Muscle of arm (tissue), 12 donors: ENCODE results near the gene WFIKKN1. TPM values are rescaled to one million over a fixed set of nuclear protein-coding genes. Genes with fewer than 3 reads are reported as not detected.
A peak's percentile ranks its signal among the peaks of the same experiment; 100 is the strongest.

Experiments used
- DNase-seq: peaks from one replicate; pipeline ENCODE4 v3.0.0-alpha.2; 2013
- polyA plus RNA-seq, 12 donors: library from polyadenylated mRNA; unstranded; fragments of 120-200 nt; gene quantifications; one replicate each; pipeline ENCODE4 v1.2.1, GENCODE V29; 2013; ENCODE audit not compliant: insufficient read length in 12 of 12

Gene WFIKKN1
- polyA plus RNA-seq, 12 donors, result 0.14 to 2.1 (median 0.39) TPM; not detected in 2

GRCh38 chr16:671353-672131, 40.8 kb downstream of the WFIKKN1 start:
- no peak for DNase-seq

GRCh38 chr16:672371-672770, 41.6 kb downstream of the WFIKKN1 start:
- DNase-seq, result no peak

DNA sequence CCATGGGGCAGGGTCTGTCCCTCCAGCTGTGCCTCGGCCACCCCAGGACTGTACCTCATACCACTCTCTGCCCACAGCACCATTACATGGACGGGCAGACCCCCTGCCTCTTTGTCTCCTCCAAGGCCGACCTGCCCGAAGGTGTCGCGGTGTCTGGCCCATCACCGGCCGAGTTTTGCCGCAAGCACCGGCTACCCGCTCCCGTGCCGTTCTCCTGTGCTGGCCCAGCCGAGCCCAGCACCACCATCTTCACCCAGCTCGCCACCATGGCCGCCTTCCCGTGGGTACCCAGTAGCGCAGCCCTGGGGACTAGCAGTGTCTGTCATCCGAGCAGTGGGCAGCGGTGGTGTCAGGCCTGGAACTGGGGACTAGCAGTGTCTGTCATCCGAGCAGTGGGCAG, 42.1 kb downstream of the WFIKKN1 start:
- DNase-seq, result no peak

DNA sequence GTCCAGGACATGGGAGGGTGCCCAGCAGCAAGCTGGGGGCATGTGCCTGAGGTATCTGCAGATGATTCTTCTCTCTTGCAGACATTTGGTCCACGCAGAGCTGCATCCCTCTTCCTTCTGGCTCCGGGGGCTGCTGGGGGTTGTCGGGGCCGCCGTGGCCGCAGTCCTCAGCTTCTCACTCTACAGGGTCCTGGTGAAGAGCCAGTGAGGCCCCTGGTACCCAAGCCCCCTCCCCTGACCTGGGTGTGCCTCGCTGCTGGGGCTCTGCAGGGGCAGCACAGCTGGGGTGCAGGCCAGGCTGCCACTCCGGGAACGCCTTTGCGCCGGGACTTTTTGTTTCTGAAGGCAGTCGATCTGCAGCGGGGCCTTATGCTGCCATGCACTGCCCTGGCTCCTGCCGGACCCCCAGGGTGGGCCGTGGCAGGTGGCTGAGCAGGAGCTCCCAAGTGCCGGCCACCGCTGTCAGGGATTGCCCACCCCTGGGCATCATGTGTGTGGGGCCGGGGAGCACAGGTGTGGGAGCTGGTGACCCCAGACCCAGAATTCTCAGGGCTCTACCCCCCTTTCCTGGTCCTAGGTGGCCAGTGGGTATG, 42.7 kb downstream of the WFIKKN1 start:
- no peak for DNase-seq

GRCh38 chr16:674214-674881, 43.6 kb downstream of the WFIKKN1 start:
- DNase-seq, result no peak

DNA sequence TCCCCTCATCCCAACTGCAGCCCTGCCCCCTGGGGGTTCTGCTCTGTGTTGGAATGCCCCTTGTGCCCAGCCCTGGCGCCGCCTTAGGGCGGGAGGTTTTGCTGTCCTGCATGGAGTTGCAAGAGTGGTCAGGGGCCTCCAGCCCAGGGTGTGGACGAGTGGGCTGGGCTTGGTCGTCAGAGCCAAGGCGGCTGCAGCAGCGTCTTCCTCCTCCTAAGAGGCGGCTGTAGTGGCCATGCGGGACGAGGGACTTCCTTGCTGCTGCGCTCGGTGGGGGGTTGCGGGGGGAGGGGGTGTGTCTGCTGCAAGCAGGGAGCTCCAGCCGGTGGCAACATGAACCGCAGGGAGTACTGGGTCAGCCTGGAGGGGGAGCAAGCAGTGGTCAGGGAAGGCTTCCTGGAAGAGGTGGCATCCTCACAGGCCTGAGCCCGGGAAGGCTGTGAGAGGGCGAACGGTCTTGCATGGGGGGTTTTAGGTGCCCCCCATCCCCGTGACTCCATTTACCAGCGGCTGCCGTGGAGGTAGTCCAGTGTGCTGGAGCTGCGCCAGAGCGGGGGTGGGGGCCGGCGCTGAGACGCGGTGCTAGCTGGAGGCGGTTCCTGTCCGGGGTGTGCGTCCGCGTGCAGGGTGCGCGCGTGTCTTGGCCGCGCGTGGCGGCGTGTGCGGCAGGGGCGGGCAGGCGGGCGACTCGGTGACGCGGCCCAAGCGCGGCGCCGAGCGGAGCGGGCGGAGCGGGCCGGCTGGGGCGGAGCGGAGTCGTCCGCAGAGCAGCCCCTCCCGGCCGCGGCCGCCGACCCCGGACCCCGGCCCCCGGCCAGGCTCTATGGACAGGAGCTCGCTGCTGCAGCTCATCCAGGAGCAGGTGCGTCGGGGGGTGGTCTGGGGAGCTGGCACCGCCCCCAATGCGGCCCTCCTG, 44.4 kb downstream of the WFIKKN1 start, which contains the start of gene RHBDL1:
TSS of gene RHBDL1 (plus strand) at position 704 of the 916 bp plus-strand sequence. CDS start at position 824, 120 bp downstream.
- no peak for DNase-seq

GRCh38 chr16:675884-676564, 45.2 kb downstream of the WFIKKN1 start:
- DNase-seq, result no peak

- DNase-seq, result no peak
Measured at GRCh38 chr16:676565-676902, 45.7 kb downstream of the WFIKKN1 start.

DNA sequence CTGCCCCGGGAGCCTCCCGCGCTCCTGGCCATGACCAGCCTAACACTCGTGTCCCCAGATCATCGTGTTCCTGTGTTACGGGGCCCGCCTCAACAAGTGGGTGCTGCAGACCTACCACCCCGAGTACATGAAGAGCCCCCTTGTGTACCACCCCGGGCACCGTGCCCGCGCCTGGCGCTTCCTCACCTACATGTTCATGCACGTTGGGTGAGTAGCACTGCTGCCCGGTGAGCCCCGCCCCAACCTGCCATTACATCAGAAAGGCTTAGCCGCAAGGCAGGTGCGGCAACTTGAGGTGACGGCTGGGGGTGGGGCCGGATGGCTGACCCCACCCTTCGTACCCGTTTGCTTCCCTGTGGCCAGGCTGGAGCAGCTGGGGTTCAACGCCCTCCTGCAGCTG, 46.1 kb downstream of the WFIKKN1 start:
- no peak for DNase-seq

DNA sequence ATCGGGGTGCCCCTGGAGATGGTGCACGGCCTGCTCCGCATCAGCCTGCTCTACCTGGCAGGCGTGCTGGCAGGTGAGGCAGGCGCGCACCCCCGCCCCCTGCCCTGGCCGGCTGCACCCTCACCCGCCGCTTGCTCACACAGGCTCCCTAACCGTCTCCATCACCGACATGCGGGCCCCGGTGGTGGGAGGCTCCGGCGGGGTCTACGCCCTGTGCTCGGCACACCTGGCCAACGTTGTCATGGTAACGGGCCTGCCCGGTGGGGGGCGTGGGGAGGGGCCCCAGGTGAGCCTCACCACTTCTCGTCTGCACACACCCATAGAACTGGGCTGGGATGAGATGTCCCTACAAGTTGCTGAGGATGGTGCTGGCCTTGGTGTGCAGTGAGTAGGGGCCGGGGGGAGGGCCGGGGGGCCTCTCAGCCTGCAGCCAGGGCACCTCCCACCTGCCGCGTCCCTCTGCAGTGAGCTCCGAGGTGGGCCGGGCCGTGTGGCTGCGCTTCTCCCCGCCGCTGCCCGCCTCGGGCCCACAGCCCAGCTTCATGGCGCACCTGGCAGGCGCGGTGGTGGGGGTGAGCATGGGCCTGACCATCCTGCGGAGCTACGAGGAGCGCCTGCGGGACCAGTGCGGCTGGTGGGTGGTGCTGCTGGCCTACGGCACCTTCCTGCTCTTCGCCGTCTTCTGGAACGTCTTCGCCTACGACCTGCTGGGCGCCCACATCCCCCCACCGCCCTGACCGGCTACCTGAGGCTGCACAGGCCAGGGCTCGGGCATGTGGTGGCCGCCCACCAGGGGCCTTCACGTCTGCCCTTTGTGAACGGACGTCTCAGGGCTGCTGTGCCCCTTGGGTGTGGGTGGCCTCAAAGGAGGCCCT, 46.8 kb downstream of the WFIKKN1 start:
- DNase-seq, result no peak

- DNase-seq, result no peak
Measured at GRCh38 chr16:678209-678857, 47.5 kb downstream of the WFIKKN1 start.

GRCh38 chr16:678858-679813, 48.4 kb downstream of the WFIKKN1 start:
- peak; percentile 60 for DNase-seq

DNA sequence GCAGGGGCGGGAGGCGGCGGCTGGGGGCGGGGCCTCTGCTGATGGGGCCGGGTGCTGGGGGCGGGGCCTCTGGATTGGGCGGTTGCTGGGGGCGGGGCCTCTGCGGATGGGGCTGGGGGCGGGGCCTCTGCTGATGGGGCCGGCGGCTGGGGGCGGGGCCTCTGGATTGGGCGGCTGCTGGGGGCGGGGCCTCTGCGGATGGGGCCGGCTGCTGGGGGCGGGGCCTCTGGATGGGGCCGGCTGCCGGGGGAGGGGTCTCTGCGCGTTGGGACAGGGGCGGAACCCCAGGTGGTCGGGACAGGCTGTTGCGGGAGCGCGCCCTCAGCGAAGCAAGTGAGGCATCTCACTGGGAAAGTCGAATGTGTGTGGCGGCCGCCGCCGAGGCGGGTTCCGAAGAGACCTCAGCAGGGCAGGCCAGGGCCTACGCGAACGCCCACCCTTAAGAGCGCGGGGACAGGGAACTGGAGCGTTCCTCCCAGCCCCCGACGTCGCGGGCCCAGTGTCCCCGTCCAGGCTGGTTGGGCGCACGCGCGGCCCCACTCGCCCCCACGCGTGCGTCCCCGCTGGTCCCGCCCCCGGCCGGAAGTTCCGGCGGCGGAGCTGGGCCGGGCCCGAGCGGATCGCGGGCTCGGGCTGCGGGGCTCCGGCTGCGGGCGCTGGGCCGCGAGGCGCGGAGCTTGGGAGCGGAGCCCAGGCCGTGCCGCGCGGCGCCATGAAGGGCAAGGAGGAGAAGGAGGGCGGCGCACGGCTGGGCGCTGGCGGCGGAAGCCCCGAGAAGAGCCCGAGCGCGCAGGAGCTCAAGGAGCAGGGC, 49.2 kb downstream of the WFIKKN1 start, which contains the start of gene STUB1:
TSS of gene STUB1 (plus strand) at position 597 of the 811 bp plus-strand sequence. CDS start at position 713, 116 bp downstream.
- peak; percentile 87 for DNase-seq

GRCh38 chr16:680625-680945, 49.8 kb downstream of the WFIKKN1 start:
- no peak for DNase-seq

DNA sequence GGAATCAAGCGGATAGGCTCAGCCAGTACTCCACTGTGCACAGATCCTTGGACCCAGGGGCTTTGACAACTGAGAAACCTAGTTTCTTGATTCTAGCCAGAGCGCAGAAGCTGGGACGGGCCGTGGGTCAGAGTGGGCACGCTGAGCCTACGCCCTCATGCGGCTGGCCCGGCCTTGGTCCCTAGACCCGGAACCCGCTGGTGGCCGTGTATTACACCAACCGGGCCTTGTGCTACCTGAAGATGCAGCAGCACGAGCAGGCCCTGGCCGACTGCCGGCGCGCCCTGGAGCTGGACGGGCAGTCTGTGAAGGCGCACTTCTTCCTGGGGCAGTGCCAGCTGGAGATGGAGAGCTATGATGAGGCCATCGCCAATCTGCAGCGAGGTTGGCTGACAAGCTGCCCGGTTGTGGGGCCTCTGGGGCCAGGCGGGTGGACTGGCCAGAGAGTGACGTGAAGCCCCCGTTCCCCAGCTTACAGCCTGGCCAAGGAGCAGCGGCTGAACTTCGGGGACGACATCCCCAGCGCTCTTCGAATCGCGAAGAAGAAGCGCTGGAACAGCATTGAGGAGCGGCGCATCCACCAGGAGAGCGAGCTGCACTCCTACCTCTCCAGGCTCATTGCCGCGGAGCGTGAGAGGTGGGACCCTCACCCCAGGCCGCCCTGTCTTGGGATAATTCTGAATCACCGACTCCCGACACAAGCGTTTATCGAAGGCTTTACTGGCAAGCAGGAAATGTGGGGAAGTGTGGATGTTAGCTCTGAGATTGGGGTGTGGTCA, 50.4 kb downstream of the WFIKKN1 start:
- DNase-seq, result no peak

- DNase-seq, result no peak
Measured at GRCh38 chr16:681746-682427, 51.1 kb downstream of the WFIKKN1 start.
